ENCODE measurements around the gene RCSD1.
"Not testable (repeated sequence)": the region's sequence is repeated elsewhere in the genome, so short reads cannot be mapped to it uniquely, and the experiment has no call there.

The RCSD1 gene

DNA sequence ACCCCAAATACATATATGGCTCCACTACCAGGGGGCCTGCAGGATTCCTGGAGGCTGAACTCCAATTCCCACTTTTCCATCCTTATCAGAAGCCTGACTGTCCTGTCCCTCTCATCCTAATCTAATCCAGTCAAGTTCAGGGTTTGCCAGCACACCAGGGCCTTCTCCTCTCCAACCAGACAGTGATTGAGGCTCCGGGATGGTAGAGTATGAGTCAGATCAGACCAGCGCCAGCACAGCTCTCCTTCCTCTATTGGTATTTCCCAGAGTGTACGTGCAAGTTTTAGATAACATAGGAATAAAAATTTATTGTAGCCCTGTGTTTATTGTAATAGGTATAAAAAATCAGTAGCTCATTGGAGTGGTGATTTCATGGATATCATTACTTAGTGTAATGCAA lies 24.5 kb upstream of the RCSD1 start:
- Histone ChIP-seq H3K4me2 (ENCODE audit: low read length) (no peak overlapping the region), H3K27ac (no peak overlapping the region), H2AFZ (no peak overlapping the region)

DNA sequence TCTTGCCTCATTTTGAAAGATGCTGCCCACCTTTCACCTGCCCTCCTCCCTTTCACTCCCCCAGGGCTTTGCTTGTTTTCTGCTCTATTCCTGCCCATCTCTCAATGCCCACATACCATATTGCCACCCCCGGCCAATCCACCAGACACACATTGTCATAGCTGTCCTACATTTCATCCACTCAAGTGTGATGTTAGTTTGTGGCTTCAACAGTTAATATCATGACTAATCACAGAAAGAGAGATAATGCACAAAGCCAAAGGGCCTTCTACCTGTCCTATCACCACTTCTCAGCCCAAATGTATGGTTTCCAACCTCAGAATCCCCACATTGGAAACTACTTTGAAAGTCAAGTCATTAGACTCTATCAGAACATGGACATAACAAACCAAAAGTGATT lies 18.0 kb upstream of the RCSD1 start:
- Histone ChIP-seq H3K36me3 (ENCODE audit: control insufficient read depth, insufficient read depth, low read length) (no peaks in the 10 kb centered on the region), H3K4me1 (no peaks in the 10 kb centered on the region), H3K79me2 (no peaks in the 10 kb centered on the region)

More for the DNA sequence above, 24.5 kb upstream of the RCSD1 start:
- H3K36me3 ChIP-seq (ENCODE audit: control insufficient read depth, insufficient read depth, low read length), result no peaks in the 10 kb centered on the region
- H3K4me3 ChIP-seq (ENCODE audit: low read depth, low read length), result no peak overlapping the region
- no peak for TF ChIP-seq CTCF (IDR thresholded peaks at IDR 0.05)
- H3K9ac ChIP-seq, result no peak overlapping the region
- no peaks in the 10 kb centered on the region for H3K27me3 ChIP-seq (ENCODE audit: control insufficient read depth, insufficient read depth, low read length)
- H3K4me1 ChIP-seq, result no peaks in the 10 kb centered on the region
- no peaks in the 10 kb centered on the region for H3K9me3 ChIP-seq (ENCODE audit: control insufficient read depth, low read length)
- no peaks in the 10 kb centered on the region for H3K79me2 ChIP-seq

DNA sequence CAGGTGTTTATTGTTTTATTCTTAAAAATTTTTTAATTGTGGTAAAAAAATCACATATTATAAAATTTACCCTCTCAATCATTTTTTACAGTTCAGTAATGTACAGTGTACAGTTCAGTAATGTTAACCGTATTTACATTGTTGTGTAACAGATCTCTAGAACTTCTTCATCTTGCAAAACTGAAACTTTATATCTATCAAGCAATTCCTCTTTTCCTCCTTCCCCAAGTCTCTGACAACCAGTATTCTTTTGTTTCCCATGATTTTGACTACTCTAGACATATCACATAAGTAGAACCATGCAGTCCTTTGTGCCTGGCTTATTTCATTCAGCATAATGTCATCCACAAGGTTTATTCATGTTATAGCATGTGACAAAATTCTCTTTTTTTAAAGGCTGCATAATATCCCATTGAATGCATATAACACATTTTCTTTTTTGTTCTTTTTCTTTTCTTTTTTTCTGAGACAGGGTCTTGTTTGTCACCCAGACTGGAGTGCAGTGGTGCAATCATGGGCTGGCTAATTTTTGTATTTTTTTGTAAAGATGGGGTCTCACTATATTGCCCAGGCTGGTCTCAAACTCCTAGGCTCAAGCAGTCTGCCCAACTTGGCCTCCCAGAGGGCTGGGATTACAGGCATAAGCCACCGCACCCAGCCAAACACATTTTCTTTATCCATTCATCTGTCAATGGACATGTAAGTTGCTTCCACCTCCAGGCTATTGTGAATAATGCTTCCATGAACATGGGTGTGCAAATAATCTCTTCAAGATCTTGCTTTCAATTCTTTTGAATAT lies 17.2 kb upstream of the RCSD1 start:
- H3K4me1 ChIP-seq, result no peaks in the 10 kb centered on the region

More for the DNA sequence above, 18.0 kb upstream of the RCSD1 start:
- H3K27ac ChIP-seq, result no peak overlapping the region
- H3K4me2 ChIP-seq (ENCODE audit: low read length), result no peak overlapping the region
- no peak overlapping the region for H3K9ac ChIP-seq
- H3K9me3 ChIP-seq (ENCODE audit: control insufficient read depth, low read length), result no peaks in the 10 kb centered on the region
- TF ChIP-seq CTCF (IDR thresholded peaks at IDR 0.05), result no peak
- H3K4me3 ChIP-seq (ENCODE audit: low read depth, low read length), result no peak overlapping the region
- H3K27me3 ChIP-seq (ENCODE audit: control insufficient read depth, insufficient read depth, low read length), result no peaks in the 10 kb centered on the region
- H2AFZ ChIP-seq, result no peak overlapping the region

GRCh38 chr1:167613984-167614383 lies 16.0 kb upstream of the RCSD1 start:
- H2AFZ ChIP-seq; H3K36me3 ChIP-seq (ENCODE audit: control insufficient read depth, insufficient read depth, low read length); H3K4me3 ChIP-seq (ENCODE audit: low read depth, low read length); H3K9me3 ChIP-seq (ENCODE audit: control insufficient read depth, low read length); H3K4me2 ChIP-seq (ENCODE audit: low read length); H3K79me2 ChIP-seq; H3K27ac ChIP-seq; H3K27me3 ChIP-seq (ENCODE audit: control insufficient read depth, insufficient read depth, low read length); H3K4me1 ChIP-seq; H3K9ac ChIP-seq: not testable (repeated sequence)

More for the DNA sequence above, 17.2 kb upstream of the RCSD1 start:
- H3K9ac ChIP-seq, result no peak overlapping the region
- H3K79me2 ChIP-seq, result no peaks in the 10 kb centered on the region
- H3K4me3 ChIP-seq (ENCODE audit: low read depth, low read length), result no peak overlapping the region
- H3K36me3 ChIP-seq (ENCODE audit: control insufficient read depth, insufficient read depth, low read length), result no peaks in the 10 kb centered on the region
- no peak overlapping the region for H3K27ac ChIP-seq
- H2AFZ ChIP-seq, result no peak overlapping the region
- H3K4me2 ChIP-seq (ENCODE audit: low read length), result no peak overlapping the region
- H3K27me3 ChIP-seq (ENCODE audit: control insufficient read depth, insufficient read depth, low read length), result no peaks in the 10 kb centered on the region
- no peaks in the 10 kb centered on the region for H3K9me3 ChIP-seq (ENCODE audit: control insufficient read depth, low read length)
- no peak for TF ChIP-seq CTCF (IDR thresholded peaks at IDR 0.05)

DNA sequence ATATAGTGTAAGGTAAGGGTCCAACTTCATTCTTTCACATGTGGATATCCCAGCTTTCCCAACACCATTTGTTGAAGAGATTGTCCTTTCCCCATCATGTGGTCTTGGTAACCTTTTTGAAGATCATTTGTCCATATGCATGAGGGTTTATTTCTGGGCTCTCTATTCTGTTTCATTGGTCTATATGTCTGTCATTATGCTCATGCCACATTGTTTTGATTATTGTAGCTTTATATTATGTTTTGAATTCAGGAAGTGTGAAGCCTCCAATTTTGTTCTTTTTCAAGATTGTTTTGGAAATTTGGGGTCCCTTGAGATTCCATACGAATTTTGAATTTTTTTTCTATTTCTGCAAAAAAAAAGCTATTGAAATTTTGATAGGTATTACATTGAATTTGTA lies 15.2 kb upstream of the RCSD1 start:
- Histone ChIP-seq H3K4me3 (ENCODE audit: low read depth, low read length) (no peak overlapping the region), H3K27ac (no peak overlapping the region), H3K9me3 (ENCODE audit: control insufficient read depth, low read length) (no peaks in the 10 kb centered on the region), H3K9ac (no peak overlapping the region), H3K4me1 (no peaks in the 10 kb centered on the region), H3K36me3 (ENCODE audit: control insufficient read depth, insufficient read depth, low read length) (no peaks in the 10 kb centered on the region), H3K4me2 (ENCODE audit: low read length) (no peak overlapping the region), H2AFZ (no peak overlapping the region), H3K79me2 (no peaks in the 10 kb centered on the region), H3K27me3 (ENCODE audit: control insufficient read depth, insufficient read depth, low read length) (no peaks in the 10 kb centered on the region)
- TF ChIP-seq CTCF (IDR thresholded peaks at IDR 0.05), result no peak
